ENCODE data around the gene TTYH2.
"Not testable (repeated sequence)": the region's sequence is repeated elsewhere in the genome, so short reads cannot be mapped to it uniquely, and the experiment has no call there.

The TTYH2 gene

GRCh38 chr17:74239172-74239571, 25.8 kb downstream of the TTYH2 start:
- DNase-seq = no peak

GRCh38 chr17:74240618-74241205, 27.3 kb downstream of the TTYH2 start:
- DNase-seq = no peak

GRCh38 chr17:74241431-74241830, 28.1 kb downstream of the TTYH2 start:
- no peak for DNase-seq

- no peak for DNase-seq
Measured at GRCh38 chr17:74241847-74242246, 28.5 kb downstream of the TTYH2 start.

- DNase-seq = no peak
Measured at GRCh38 chr17:74243013-74243755, 29.8 kb downstream of the TTYH2 start.

GRCh38 chr17:74244128-74244527, 30.8 kb downstream of the TTYH2 start:
- DNase-seq = no peak

GRCh38 chr17:74244548-74244947, 31.2 kb downstream of the TTYH2 start:
- DNase-seq = no peak

GRCh38 chr17:74245145-74245831, 31.9 kb downstream of the TTYH2 start:
- no peak for DNase-seq

GRCh38 chr17:74245871-74246270, 32.5 kb downstream of the TTYH2 start:
- DNase-seq = no peak

- DNase-seq = no peak
Measured at GRCh38 chr17:74249590-74250270, 36.4 kb downstream of the TTYH2 start.

- DNase-seq = no peak
Measured at GRCh38 chr17:74250324-74250995, 37.1 kb downstream of the TTYH2 start.

GRCh38 chr17:74251051-74251450, 37.7 kb downstream of the TTYH2 start:
- DNase-seq = no peak

GRCh38 chr17:74251569-74251968, 38.2 kb downstream of the TTYH2 start:
- no peak for DNase-seq

- DNase-seq = no peak
Measured at GRCh38 chr17:74252211-74252610, 38.8 kb downstream of the TTYH2 start.

- DNase-seq = no peak
Measured at GRCh38 chr17:74253036-74253435, 39.7 kb downstream of the TTYH2 start.

- no peak for DNase-seq
Measured at GRCh38 chr17:74257311-74257710, 43.9 kb downstream of the TTYH2 start.

GRCh38 chr17:74259667-74260524, 46.5 kb downstream of the TTYH2 start:
- no peak for DNase-seq

GRCh38 chr17:74260525-74260850, 47.1 kb downstream of the TTYH2 start:
- no peak for DNase-seq

GRCh38 chr17:74262601-74263000, 49.2 kb downstream of the TTYH2 start:
- no peak for DNase-seq

- DNase-seq = not testable (repeated sequence)
Measured at GRCh38 chr17:74267054-74267453, 53.7 kb downstream of the TTYH2 start.

- no peak for DNase-seq
Measured at GRCh38 chr17:74267579-74267978, 54.2 kb downstream of the TTYH2 start.

GRCh38 chr17:74267987-74268499, 54.7 kb downstream of the TTYH2 start:
- no peak for DNase-seq
